Purkinje cell (primary cell): ENCODE data around the gene OR10S1. TPM values are rescaled to one million over a fixed set of nuclear protein-coding genes. Genes with fewer than 3 reads are reported as not detected.

ENCODE experiments used
- polyA plus RNA-seq: library from polyadenylated mRNA; unstranded; fragments of >200 nt; fragmentation: Nextera tagmentation; gene quantifications from 2 replicates; pipeline ENCODE4 v1.2.1, GENCODE V29; 2014

The OR10S1 gene
- not detected in 2 replicates for polyA plus RNA-seq

DNA sequence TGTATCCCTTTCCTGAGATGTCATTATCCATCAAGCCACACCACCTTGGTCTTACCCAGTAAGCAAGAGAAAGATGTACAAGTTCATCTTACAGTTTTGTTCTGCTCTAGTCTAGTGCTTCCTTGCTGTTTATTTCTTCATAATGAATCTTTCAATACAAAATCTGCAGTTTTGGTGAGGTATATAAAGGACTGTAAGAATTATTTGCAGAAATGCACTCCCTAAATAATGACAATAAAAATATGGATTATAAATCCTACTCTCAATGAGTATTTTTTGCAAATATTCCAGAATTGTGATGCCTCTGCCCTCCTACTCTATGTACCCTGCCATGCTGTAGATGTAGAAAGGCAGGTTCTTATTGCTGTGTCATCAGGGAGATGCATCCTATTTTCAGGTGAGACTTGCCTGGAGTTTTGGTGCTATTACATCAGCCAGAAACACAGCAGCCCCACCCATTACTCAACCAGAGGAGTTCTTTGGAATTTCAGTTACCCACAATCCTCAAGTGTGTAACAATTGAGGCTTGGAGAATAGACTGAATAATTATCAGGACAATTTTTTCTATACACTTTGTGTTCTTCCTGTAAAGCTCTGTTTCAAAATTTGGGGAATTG, at the start of gene OR10S1:
Gene OR10S1, minus strand, starts transcription at position 51 of the 617 bp plus-strand sequence. CDS start 117 bp downstream, outside the sequence.

DNA sequence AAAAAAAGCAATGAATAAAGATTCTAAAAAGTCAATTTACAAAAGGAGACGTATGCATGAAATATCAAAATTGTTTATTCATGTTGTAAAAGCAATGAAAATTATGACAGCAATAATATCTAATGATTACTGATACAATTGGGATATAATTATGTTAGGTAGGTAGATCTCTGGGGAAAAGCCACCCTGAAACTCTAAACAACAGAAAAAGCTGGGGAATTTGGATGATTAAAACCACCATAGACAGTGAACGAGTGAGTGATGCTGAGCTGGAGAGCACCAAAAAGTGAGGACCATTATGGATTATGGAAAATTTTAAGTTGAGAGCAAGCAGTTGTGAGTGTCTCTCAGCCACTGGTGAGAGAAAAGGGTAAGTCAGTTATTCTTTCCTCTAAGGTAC, 48.9 kb upstream of the OR10S1 start, which contains the start of gene OR10G8:
Gene OR10G8, plus strand, starts transcription at position 301 of the 400 bp plus-strand sequence. CDS start 2,825 bp downstream, outside the sequence.

DNA sequence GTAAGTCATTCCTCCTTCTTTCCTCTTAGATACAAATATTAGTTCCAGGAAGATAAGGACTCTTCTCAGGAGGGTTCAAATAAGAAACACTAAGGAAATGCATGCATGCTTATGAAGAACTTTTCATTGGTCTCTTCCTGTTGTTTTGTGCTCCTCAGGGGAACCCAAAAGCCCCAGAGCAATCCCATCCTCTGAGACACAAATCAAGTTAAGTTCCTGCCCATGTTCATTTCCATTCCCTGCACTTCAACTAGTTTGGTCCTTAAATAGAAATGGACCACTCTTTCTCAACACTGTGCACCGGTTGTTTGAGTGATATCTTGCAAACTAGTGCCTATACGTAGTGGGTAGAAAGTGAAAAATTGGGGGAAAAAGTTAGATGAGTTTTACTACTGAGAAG, 35.1 kb upstream of the OR10S1 start, which contains the start of gene OR10G4:
Gene OR10G4, plus strand, starts transcription at position 301 of the 400 bp plus-strand sequence. CDS start 2,578 bp downstream, outside the sequence.

DNA sequence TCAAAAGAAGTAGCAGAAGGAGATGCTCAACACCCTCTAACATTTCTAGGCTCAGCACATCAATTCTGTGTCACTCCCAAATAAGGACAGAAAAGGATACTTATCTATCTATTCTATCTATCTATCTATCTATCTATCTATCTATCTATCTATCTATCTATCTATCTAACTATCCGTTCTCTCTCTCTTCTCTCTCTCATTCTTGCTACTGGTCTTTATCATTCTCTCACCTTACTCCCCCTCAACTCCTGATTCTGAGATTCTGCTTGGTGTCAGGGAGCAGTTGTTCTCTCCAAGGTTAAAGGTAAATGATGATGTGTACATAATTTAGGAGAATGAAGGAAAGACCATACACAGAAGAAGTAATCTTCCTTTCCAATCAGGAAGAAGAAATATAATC, 17.5 kb upstream of the OR10S1 start, which contains the start of gene OR10G6:
Gene OR10G6, minus strand, starts transcription at position 43 of the 400 bp plus-strand sequence. Its CDS starts 0 bp downstream, at position 43.

DNA sequence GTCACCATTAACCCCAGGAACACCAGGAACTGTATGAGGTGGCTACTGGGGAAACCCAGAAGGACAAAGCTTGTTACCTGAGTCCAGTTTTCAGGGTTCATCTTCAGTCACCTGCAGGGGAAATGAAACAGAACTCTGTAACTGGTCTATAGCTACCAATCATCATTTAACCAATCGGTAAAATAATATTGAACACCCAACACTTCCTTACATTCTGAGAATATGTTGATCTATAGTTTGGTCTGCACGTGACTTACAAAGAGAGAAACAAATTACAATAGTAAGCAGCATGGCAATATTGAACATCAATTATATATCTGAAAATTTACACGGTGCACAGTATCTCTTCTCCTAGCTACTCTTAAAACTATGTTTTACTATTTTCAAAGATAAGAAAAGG, 33.8 kb downstream of the OR10S1 start, which contains the start of gene OR6T1:
Gene OR6T1, minus strand, starts transcription at position 101 of the 400 bp plus-strand sequence. Its CDS starts 0 bp downstream, at position 101.

GRCh38 chr11:123939317-123939716, 38.3 kb downstream of the OR10S1 start, which contains the start of gene OR4D5:
OR4D5 (plus strand) TSS chr11:123939617; CDS start chr11:123939617, 0 bp downstream.

Other genes starting within 250 kb of the OR10S1 start
- gene ZNF202, start 236.1 kb downstream of the OR10S1 start, polyA plus RNA-seq = 1.1 and 5.6 TPM in 2 replicates
- not detected in 2 replicates for gene OR6X1, start 223.3 kb downstream of the OR10S1 start, polyA plus RNA-seq
- gene OR6M1, start 171.4 kb downstream of the OR10S1 start, polyA plus RNA-seq = not detected in 2 replicates
- gene TMEM225, start 92.1 kb downstream of the OR10S1 start, polyA plus RNA-seq = not detected in 2 replicates
- not detected in 2 replicates for gene OR8D4, start 75.6 kb downstream of the OR10S1 start, polyA plus RNA-seq
- gene OR4D5, start 38.2 kb downstream of the OR10S1 start, polyA plus RNA-seq = not detected in 2 replicates
- gene OR6T1, start 33.9 kb downstream of the OR10S1 start, polyA plus RNA-seq = not detected in 2 replicates
- not detected in 2 replicates for gene OR10G6, start 17.4 kb upstream of the OR10S1 start, polyA plus RNA-seq
- gene OR10G4, start 35.2 kb upstream of the OR10S1 start, polyA plus RNA-seq = not detected in 2 replicates
- not detected in 2 replicates for gene OR10G9, start 45.2 kb upstream of the OR10S1 start, polyA plus RNA-seq
- gene OR10G8, start 49.0 kb upstream of the OR10S1 start, polyA plus RNA-seq = not detected in 2 replicates
- gene OR10G7, start 63.5 kb upstream of the OR10S1 start, polyA plus RNA-seq = not detected in 2 replicates
- 0.64 and 7.6 TPM in 2 replicates for gene VWA5A, start 137.7 kb upstream of the OR10S1 start, polyA plus RNA-seq
- not detected in 2 replicates for gene OR10D3, start 205.6 kb upstream of the OR10S1 start, polyA plus RNA-seq